ENCODE results near the gene SLC38A11. TPM values are rescaled to one million over a fixed set of nuclear protein-coding genes. Genes with fewer than 3 reads are reported as not detected.

The SLC38A11 gene
- total RNA-seq, 1 donor: not detected

GRCh38 chr2:164847981-164848741, 107.2 kb downstream of the SLC38A11 start:
- no peaks in the 10 kb centered on the region for H3K79me2 ChIP-seq (ENCODE audit: insufficient read depth, low read length)
- no peak for DNase-seq (ENCODE audit: insufficient read length, low spot score, missing footprints)
- H3K4me2 ChIP-seq (ENCODE audit: insufficient read depth, low read length): no peak overlapping the region

GRCh38 chr2:164847291-164847690, 108.0 kb downstream of the SLC38A11 start:
- Histone ChIP-seq H3K9me3 (ENCODE audit: low read depth, low read length) (no peaks in the 10 kb centered on the region), H4K20me1 (ENCODE audit: insufficient read depth, low read length) (no peaks in the 10 kb centered on the region), H3K4me3 (ENCODE audit: insufficient read depth, low read length) (no peak overlapping the region), H3K4me1 (ENCODE audit: insufficient read depth, low read length) (no peaks in the 10 kb centered on the region), H3K36me3 (ENCODE audit: insufficient read depth, low read length) (no peaks in the 10 kb centered on the region), H3K4me2 (ENCODE audit: insufficient read depth, low read length) (no peak overlapping the region), H3K79me2 (ENCODE audit: insufficient read depth, low read length) (no peaks in the 10 kb centered on the region), H3K27ac (ENCODE audit: low read depth, low read length) (no peak overlapping the region), H2AFZ (ENCODE audit: low read length) (no peak overlapping the region), H3K27me3 (ENCODE audit: insufficient read depth, low read length) (peaks cover 3% of the 10 kb centered on the region)
- DNase-seq (ENCODE audit: insufficient read length, low spot score, missing footprints): no peak
- TF ChIP-seq CTCF (IDR thresholded peaks at IDR 0.05; ENCODE audit: extremely low read depth, low read depth, low read length): no peak

More at GRCh38 chr2:164847981-164848741, 107.2 kb downstream of the SLC38A11 start:
- peaks cover 3% of the 10 kb centered on the region for H3K27me3 ChIP-seq (ENCODE audit: insufficient read depth, low read length)
- no peak overlapping the region for H2AFZ ChIP-seq (ENCODE audit: low read length)
- H4K20me1 ChIP-seq (ENCODE audit: insufficient read depth, low read length): no peaks in the 10 kb centered on the region
- H3K4me1 ChIP-seq (ENCODE audit: insufficient read depth, low read length): no peaks in the 10 kb centered on the region
- no peaks in the 10 kb centered on the region for H3K9me3 ChIP-seq (ENCODE audit: low read depth, low read length)
- H3K4me3 ChIP-seq (ENCODE audit: insufficient read depth, low read length): no peak overlapping the region
- H3K27ac ChIP-seq (ENCODE audit: low read depth, low read length): no peak overlapping the region
- H3K36me3 ChIP-seq (ENCODE audit: insufficient read depth, low read length): no peaks in the 10 kb centered on the region
- TF ChIP-seq CTCF (IDR thresholded peaks at IDR 0.05; ENCODE audit: extremely low read depth, low read depth, low read length): no peak

- Histone ChIP-seq H4K20me1 (ENCODE audit: insufficient read depth, low read length) (no peaks in the 10 kb centered on the region), H2AFZ (ENCODE audit: low read length) (no peak overlapping the region), H3K4me3 (ENCODE audit: insufficient read depth, low read length) (no peak overlapping the region), H3K4me1 (ENCODE audit: insufficient read depth, low read length) (no peaks in the 10 kb centered on the region), H3K4me2 (ENCODE audit: insufficient read depth, low read length) (no peak overlapping the region), H3K36me3 (ENCODE audit: insufficient read depth, low read length) (no peaks in the 10 kb centered on the region), H3K9me3 (ENCODE audit: low read depth, low read length) (no peaks in the 10 kb centered on the region), H3K27ac (ENCODE audit: low read depth, low read length) (no peak overlapping the region), H3K27me3 (ENCODE audit: insufficient read depth, low read length) (peaks cover 3% of the 10 kb centered on the region), H3K79me2 (ENCODE audit: insufficient read depth, low read length) (no peaks in the 10 kb centered on the region)
- no peak for DNase-seq (ENCODE audit: insufficient read length, low spot score, missing footprints)
- TF ChIP-seq CTCF (IDR thresholded peaks at IDR 0.05; ENCODE audit: extremely low read depth, low read depth, low read length): no peak
Observed at GRCh38 chr2:164846276-164846675, 109.0 kb downstream of the SLC38A11 start.

Small RNAs within 50 kb of the gene (small RNA-seq; reads per million reads assigned to genes)
- gene RNA5SP110 (not detected), gene RNA5SP111 (not detected)

Other genes with a start within 250 kb of the SLC38A11 start
- 10.9 and 17.4 TPM in 2 replicates for gene COBLL1, start 113.7 kb downstream of the SLC38A11 start, total RNA-seq
- 0.59 and 0.72 TPM in 2 replicates for gene SCN3A, start 248.5 kb upstream of the SLC38A11 start, total RNA-seq

Measured in osteoblast (primary cell).